ENCODE data around the gene UPK3BL2.
"Not testable (repeated sequence)": the region's sequence is repeated elsewhere in the genome, so short reads cannot be mapped to it uniquely, and the experiment has no call there.

DNA sequence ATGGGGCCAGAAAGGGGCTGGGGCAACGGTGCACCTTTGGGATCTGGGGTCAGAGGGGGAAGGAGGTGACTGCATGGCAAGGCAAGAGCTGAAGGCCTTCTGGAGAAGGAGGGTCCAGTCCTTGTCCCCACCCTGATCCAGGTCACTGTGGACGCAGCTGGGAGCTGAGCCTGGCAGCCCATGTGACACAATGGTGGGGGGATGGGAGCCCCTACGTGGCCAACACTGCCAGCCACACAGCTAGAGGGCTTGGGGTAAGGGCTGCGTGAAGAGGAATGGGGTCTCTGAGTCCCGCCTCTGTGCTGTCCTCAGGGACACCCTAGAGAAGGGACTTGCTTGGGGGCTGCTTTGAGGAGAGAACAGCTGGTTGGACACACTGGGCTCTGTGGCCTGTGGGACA is 38.2 kb upstream of the UPK3BL2 start:
- TF ChIP-seq CTCF (conservative IDR thresholded peaks at IDR 0.05; ENCODE audit: low read length); EZH2phosphoT487 (IDR thresholded peaks at IDR 0.05; ENCODE audit: borderline replicate concordance): not testable (repeated sequence)

All from Loucy (cell line).